Epithelial cell of proximal tubule (primary cell): ENCODE data around the gene IL13RA1. TPM values are rescaled to one million over a fixed set of nuclear protein-coding genes. Genes with fewer than 3 reads are reported as not detected.

ENCODE experiments used
- DNase-seq: peaks from one replicate; pipeline ENCODE4 v3.0.0-alpha.2; 2011; ENCODE audit warnings: low read depth
- H3K4me3 ChIP-seq: 2 replicates; pipeline ENCODE4 v1.5.1; 2011; ENCODE audit warnings: low read depth, mild to moderate bottlenecking, low read length
- CTCF ChIP-seq: conservative IDR thresholded peaks from 2 replicates; pipeline ENCODE4 v1.5.1; 2012; ENCODE audit warnings: low read depth, mild to moderate bottlenecking, low read length
- total RNA-seq: library from RNA; depleted of rRNA; stranded (reverse); fragments of >200 nt; gene quantifications from 2 replicates; pipeline ENCODE4 v1.2.3, GENCODE V29; 2015

The IL13RA1 gene
- total RNA-seq, 1 donor from 2014 or later: 34.0 TPM

GRCh38 chrX:118745570-118745969 lies 18.2 kb downstream of the IL13RA1 start:
- H3K4me3 ChIP-seq: no peak overlapping the region
- DNase-seq: no peak
- no peak for TF ChIP-seq CTCF

GRCh38 chrX:118751950-118752783 lies 24.8 kb downstream of the IL13RA1 start:
- no peak for DNase-seq
- TF ChIP-seq CTCF: no peak
- H3K4me3 ChIP-seq: no peak overlapping the region

DNA sequence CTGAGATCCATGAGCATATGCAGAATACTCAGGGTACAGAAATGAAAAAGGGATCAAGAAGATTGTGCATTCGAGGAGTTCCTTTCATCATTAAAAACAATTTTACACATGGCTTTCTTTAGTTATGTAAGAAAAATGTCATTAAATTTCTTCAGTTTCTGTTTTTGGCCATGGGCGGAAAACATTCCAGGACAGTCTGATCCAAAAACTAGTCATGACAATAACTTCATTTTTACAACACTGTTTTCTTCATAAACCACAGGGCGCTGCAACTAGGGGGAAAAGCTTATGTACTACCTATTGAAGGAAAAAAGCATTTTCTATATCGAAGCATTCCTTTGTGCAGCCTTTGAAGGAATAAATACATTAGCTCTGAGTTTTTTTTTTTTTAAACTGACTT lies 28.2 kb downstream of the IL13RA1 start:
- H3K4me3 ChIP-seq: no peak overlapping the region
- no peak for DNase-seq
- TF ChIP-seq CTCF: no peak

- TF ChIP-seq CTCF: no peak
- DNase-seq: no peak
- no peak overlapping the region for H3K4me3 ChIP-seq
Observed at GRCh38 chrX:118756101-118756500, 28.7 kb downstream of the IL13RA1 start.

DNA sequence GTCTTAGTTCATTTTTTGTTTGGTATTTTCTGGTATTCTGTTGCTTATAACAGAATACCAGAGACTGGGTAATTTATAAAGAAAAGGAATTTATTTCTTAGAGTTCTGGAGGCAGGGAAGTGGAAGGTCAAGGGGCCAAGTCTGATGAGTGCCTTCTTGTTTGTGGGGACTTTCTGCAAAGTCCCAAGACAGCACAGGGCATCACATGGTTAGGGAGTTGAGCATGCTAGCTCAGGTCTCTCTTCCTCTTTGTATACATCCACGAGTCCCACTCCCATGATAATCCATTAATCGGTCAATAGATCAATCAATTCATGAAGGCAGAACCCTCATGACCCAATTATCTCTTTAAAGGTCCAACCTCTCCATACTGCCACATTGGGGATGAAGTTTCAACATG lies 31.1 kb downstream of the IL13RA1 start:
- DNase-seq: no peak
- TF ChIP-seq CTCF: no peak

GRCh38 chrX:118760025-118760424 lies 32.6 kb downstream of the IL13RA1 start:
- no peak for TF ChIP-seq CTCF
- H3K4me3 ChIP-seq: no peak overlapping the region
- DNase-seq: no peak

More for the DNA sequence above, 31.1 kb downstream of the IL13RA1 start:
- no peak overlapping the region for H3K4me3 ChIP-seq
